Measurements from ENCODE around the gene UCK2.

Gene UCK2

DNA sequence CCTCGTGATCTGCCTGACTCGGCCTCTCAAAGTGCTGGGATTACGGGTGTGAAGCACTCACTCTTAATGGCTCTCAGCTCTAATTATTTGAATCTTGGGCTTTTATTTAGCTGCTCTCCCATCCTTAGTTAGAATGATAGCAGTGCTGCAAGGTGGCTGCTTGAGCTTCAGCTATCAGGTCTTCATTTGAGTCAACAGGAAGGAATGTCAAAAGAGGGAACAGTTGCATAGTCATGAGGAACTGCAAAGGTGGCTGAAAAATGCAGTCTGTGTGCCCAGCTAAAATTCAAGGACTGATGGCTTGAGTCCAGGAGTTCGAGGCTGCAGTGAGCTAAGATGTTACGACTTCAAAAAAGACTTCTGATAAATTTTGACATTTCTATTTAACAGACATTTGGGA, 55.6 kb downstream of the UCK2 start:
- DNase-seq: no peak

DNA sequence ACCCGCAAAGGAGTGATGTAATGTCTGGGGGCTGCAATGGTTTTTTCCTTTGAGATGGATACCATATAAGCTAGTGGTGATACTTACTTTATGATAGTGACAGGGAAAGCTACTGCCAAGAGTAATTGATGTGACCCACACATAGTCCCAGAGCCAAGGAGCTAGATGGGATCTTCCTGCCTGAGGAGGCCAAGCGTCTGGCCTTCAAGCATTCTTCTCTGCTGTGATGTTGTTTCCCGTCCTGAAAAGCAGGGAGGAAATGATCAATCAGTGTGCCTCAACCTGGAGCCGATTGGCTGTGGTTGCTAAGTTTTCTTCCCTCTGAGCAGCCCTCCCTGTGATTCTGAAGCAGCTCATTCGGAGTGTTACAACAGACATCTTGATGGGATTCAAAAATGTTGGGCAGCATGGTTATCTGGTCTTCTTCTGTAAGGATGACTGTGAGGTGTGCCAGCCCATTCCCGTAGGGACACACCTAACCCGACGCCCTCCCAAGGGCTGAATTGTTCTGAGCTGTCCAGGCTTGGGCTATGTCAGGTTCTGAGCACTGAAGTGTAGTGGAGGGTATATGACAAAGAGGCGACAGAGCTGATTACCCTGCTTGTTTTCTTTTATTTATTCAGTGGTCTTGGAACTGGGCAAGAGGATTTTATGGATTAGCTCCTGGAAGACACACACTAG, 56.7 kb downstream of the UCK2 start:
- no peak for DNase-seq

DNA sequence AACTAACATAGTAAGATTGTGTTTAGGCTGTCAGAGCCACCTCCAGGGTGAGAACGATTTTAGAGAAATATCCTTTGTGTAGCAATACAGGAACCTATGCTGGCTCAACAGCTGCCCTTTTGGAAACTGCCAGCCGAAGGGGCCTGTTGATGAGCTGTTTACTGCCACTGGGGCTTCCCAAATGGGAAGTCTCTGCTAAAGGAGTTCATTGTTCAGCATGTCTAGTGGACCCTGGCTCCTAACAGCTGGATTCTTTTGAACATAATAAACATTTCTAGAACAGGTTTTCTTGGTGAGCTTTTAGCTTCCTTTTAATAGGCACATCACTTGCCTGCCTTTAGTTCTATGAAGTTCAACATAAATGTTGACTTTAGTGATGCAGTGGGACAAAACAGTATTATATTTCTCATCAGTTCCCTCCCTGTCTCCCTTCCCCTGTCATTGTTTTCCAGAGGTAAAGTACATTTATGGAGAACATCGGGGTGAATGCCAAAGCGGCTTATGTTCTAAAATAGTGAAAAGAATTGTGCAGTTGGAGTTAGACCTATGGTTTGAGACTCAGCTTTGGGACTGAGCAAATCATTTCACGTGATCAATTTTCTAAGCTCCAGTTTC, 57.4 kb downstream of the UCK2 start:
- peak; percentile 42 for DNase-seq

DNA sequence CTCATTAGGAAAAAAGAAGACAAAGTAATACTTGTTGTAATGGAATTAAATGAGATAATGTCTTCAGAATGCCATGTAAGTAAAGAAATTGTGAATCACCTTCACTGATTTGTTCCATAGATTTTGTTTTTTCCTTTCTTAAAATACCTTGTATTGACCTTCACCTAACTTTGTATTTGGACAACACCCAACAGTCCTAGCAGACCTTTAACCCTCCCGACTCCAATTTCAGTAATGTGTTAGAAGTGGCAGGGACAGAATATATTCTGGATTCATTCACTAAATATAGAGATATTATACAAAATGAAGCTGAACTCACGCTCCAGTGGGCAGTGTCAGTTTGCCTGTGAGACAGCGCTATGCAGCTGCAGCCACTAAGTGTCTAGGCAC, 57.9 kb downstream of the UCK2 start:
- DNase-seq: no peak

DNA sequence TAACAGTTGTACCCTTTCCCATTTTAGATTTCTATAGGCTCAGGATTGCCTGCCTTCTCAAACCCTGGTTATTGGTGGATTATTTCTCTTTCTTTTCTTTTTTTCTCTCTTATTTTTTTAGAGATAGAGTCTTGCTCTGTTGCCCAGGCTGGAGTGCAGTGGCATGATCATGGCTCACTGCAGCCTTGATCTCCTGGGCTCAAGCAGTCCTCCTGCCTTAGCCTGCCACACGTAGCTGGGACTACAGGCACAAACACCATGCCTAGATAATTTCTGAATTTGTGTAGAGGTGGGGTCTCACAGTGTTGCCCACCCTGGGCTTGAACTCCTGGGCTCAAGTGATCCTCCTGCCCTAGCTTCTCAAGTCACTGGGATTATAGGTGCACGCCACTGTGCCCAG, 58.8 kb downstream of the UCK2 start:
- no peak for DNase-seq

DNA sequence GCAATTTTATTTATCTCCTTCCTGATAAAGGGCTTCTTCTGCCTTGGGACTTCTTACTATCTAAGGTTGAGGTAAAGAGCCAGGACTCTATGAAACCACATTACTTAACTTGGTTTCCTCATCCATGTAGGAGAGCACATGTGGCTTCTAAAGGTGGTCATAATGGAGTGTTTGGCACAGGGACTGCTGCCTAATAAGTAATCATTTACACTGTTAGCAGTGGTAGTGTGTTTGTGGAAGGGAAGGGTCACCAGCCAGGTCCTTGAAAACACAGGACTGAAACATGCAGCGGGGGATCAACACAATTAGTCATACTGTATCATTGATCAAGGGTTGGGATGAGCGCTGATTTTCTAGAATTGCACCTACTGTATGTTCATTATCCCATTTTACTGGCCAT, 59.6 kb downstream of the UCK2 start:
- no peak for DNase-seq

DNA sequence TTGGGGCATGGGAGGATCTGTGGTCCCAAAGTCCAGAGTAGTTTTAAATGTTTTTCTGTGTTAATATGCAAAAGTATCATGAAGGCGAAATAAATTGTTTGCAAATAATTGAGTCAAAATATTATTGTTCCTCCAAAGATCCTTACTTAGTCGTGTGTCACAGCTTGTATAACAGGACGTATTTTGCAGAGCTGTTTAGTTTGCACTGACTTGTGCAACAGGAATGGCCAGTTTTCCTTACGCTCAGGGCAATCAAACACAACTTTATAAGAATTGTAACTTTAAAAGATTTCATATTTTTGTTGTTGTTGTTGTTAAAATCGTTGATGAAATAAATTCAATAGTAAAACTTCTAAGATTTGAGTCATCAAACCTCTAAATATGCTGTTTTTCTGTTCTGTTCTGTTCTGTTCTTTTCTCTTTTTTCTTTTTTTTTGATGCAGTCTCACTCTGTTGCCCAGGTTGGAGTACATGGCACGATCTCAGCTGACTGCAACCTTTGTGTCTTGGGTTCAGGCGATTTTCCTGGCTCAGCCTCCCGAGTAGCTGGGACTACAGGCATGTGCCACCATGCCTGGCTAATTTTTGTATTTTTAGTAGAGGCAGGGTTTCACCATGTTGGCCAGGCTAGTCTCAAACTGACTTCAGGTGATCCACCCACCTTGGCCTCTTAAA, 60.6 kb downstream of the UCK2 start:
- DNase-seq: no peak

DNA sequence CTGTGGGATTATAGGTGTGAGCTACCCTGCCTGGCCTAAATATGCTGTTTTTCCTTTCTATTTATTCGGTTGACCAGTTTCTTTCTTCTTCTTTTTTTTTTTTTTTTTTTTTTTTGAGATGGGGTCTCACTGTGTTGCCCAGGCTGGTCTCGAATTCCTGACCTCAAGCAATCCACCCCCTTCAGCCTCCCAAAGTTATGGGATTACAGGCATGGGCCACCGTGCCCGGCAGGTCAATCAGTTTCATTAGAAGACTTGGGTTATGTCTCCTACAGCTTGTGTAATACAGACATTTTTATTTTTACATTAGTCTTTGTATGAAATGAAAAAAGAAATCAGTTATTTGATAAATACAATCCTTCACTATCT, 61.1 kb downstream of the UCK2 start:
- no peak for DNase-seq

DNA sequence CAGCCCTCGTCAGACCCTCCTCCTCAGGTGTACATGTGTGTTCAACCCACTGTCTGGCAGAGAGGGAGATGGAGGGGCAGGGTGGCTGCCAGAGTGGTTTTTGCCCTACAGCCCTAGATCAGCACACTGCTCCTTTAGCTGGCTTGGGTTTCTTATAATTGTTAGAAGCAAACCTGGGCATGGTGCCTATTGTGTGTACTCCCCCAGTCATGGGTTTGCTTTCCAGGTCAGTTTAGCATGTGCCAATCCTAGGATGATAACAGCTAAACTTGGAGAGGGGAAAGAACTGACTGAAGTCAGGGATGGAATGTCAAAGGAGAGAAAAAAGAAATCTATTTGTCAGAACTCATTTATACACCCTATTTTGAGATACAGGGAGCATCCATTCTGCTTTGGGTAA, 63.3 kb downstream of the UCK2 start:
- no peak for DNase-seq

DNA sequence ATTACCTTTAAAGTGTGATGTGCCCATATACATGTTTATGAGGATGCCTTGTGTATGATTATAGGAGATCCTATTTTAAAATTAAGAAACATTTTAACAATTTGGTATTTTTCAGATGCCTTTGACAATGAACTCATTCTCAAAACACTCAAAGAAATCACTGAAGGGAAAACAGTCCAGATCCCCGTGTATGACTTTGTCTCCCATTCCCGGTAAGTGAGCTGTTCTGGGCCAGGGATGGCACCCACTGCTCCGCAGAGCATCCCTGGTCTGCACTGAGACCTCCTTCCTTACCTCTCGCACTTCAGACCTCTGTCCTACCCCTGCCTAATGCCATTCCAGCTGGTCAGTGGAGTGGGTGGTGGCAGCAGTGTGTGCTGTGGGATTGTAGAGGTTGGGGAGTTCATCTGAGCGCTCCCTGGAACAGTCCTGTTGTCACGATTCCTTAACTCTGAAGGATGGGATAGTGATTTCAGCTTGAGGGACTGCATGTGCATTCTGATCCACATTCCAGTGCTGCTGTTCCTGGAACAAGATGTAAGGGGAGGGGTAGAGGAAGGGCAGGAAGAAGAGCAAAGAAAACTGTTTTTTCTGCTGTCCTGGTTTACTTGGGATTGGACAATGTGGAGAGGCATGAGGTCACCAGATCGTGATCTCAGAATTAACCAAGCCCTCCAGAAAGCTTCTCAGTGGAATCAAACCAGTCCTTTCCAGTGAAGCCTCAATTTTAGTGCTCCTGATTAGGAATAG, 63.9 kb downstream of the UCK2 start:
- no peak for DNase-seq

DNA sequence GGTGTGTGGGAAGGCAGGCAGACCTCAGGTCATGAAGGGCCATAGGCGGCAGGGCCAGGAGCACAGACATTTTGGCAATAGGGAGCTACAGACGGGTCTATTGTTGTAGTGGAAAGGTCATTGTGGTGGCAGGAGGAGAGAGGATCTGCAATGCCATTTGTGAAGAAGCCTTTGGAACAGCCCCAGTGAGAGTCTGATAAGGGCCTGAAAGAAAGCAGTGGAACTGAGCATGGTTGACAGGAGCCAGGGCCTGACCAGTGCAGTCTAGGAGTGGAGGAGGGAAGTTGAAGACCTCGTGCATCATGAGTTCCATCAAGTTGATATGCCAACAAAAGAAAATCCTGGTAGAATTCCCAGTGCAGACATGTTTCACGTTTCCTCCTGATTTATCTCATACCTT, 65.5 kb downstream of the UCK2 start:
- DNase-seq: no peak

DNA sequence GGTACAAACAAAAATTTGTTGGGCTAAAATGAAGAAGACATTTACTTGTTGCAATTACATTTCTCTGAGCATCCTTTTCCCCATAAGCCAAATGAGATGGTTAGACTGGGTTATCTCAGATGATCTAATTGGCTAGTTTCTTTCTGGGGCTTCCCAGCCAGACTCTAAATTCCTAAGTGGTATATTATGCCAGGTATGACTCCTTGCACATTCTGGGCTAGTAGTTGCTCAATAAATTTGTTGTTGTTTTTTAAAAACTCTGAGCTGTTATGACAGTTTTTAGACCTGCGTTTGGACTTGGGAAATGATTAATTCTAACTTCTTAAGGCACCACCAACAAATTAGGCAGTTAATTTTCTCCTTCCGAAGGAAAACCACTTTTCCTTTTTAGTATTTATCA, 66.1 kb downstream of the UCK2 start:
- no peak for DNase-seq

DNA sequence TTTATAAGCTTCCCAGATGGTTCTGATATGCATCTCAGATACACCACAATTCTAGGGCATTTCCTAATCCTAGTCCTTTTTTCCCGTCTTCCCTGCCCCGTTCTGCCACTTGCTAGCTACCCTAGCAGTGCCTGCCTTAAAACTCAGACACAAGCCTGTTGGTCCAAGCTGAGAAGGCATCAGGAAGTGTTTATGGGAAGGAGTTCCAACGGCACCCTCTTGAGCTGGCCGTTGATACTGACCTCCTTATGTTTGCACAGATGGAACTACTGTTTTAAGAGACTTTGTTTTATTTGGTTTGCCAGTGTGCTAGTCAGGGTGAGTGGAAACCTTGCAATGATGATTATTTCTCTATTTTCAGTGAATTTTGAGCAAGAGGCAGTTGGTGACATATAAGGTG, 67.2 kb downstream of the UCK2 start:
- DNase-seq: no peak

DNA sequence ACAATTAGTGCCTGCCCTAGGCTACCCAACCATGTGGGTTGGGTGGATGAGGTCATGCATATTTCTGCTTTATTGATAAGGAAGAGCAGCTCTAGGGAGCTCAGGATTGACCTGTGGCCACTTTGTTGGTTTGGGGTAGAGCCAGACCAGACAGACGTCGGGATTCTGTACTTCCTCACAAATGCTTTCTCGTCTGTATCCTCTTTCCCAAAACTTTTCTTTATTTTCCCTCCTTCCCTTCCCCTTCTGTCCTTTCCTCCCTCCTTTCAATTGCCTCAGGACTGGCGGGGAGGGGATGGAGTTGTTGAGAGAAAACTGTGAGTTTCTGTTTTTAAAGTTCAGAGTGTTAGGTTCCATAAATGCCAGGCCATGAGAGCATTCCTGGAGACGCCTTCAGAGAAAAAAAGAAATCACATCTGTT, 68.0 kb downstream of the UCK2 start:
- DNase-seq: no peak

DNA sequence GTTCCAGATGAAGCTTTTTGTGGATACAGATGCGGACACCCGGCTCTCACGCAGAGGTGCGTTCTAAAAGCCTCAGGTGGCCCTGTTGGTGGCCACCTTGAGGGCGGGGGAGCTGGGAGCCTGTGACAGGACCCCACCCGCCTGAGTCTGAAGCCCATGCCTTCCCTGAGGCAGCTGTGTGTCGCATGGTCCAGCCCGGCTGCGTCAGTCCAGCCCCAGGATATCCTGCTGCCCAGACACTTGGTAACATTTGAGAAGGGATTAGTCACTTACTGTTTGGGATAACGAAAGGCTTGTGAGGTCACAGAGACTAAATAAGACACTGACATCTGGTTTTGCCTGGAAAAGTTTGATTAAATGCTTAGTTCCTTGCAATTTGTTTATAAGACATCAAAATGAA, 68.9 kb downstream of the UCK2 start:
- no peak for DNase-seq

DNA sequence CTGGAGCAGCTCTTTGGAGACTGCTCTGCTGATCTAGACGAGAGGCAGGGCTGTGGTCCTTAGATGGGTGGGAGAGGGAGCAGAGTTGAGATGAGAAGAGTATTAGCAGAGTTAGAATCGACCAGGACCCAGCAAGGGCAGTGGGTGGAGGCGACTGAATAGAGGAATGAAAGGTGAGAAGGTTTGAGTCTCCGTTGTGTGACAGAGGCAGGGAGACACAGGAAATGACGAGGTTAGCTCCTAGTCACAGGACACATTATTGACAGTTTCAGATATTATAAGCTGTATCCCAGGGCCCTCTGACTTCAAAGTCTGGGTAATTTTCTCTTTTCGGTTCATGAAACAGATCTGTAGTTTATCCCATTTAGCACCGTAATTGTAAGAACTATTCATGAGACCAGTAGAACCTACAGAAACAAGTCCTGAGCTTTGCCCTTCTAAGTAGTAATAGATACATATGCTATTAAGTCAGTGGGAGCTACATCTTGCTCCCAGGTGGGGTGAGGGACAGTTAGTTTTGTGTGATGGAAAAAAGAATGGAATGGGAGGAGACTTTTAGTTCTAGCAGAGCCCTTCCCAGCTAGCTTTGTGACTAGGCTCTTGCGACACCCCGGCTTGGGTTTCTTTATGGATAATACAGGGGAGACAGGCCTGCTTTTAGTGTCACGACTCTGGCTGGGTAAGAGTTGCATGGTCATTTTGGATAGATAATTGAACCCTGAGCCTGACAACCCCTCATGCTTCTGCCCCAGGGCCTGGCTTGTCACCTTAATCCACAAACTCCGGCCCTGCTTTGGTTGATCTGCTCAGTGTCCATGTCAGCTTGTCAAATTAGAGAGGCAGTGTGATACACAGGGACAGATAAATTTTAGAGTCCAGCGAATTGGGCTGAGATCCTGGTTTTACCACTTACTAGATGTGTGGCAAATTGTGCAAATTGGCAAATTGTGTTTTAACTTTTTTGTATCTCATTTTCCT, 70.2 kb downstream of the UCK2 start:
- no peak for DNase-seq

DNA sequence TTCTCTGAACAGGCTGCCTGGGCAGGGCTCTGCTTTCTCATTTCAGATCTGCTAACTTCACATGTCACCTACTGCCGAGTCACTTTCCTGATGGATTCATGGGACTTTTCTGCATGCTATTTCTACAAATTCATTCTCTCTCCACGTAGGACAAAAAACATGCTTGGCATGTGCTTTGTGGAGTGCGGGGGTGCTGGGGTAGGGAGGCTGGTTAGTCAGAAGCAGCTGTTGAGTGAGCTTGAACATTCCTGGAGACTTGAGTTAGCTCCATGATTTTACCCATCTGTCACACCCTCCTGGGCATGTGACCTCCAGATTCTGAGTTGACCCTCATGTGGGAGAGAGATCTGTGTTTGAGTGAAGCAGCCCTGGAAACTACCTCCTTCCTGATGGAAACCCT, 71.4 kb downstream of the UCK2 start:
- DNase-seq: no peak

DNA sequence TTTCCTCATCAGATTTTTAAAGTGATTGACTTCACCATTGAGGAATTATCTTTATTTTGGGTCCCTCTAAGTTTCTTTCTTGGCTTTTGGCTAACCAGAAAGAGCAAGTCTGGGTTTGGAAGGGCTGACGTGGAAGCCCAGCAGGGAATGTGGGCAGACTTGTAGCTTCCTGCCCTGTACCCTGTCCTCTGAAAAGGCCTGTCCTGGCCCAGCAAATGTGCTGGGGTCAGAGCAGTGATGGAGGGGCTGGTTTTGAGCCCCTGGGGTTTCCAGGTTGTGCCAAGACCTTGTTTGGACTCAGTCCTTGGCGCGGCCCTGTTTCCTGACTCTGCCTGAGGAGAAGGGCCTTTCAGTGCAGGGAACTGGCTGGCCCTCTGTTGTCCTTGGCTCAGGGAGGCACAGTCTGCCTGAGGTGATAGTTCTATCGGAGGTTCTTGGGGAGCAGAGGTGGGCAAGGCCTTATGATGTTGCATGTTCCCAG, 72.1 kb downstream of the UCK2 start:
- DNase-seq: no peak

DNA sequence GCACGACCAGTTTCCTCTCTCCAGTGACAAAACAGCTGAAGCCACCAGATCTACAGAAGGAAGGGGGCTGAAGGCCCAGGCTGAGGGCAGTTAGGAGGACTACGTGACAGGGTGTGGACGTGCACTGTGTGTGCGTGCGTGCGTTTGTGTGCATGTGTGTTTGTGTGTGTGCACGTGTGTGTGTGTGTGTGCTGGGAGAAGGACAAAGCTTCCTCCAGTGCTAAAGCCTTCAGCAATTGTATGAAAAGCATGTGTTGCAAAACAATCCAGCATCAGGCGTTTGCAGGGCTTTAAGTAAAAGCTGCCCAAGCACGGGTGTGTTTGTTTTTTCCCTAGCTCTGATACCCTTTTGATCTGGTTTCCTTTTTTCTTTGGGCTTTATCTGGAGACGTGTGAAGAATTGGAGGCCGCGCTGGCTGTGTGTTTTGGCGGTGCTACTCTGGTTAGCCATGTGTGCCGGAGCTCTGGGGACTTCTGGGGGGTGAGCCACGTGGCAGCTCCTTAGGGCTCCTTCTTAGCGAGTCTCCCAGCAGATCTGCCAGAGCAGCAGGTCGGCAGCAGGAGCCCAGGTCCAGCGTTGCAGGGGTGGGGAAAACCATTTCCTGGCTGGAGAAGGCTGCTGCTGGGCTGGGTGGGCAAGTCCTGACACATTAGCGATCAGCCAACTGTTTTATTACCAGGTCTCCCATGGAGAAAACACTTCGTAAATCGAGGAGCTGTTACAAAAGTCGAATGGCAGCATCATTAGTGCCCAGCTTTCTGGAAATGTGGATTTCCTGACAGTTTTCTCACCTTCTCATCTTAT, 73.4 kb downstream of the UCK2 start:
- no peak for DNase-seq

DNA sequence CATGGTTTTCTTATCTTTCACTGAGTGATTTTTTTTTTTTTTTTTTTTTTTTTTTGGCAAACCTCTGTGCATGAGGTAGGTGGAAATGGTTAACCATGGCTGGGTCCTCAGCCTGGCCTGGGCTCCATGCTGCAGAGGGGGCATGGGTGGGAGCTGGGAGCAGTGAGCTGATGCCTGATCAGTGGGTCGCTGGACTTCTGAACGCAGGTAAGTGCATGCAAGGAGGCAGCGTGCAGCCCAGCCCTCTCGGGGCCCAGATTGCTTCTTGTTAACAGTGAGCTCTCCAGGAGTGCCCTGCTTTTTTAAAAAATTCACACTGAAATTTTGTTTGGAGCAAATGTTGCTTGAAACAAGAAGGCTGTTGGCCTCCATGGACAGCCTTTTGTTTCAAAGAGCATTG, 75.2 kb downstream of the UCK2 start:
- DNase-seq: no peak

DNA sequence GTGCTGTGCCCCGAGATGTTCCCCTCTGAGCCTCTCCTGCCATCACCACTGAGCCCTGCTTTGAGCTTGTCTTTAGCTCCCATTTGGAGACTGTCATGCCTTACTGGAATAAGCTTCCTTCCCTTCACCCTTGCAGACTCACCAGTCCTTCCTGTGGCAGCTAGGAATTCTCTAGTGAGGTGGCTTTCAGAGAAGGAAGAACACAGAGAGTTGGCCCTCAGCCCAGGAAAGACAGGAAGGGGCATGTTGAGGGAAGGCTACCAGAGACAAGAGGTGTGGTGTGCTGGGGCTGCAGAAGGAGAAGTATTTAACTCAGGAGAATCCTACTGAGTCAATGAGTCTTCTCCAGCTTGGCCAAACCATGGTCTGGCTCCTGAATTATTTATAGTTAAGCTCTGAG, 76.3 kb downstream of the UCK2 start:
- DNase-seq: no peak

DNA sequence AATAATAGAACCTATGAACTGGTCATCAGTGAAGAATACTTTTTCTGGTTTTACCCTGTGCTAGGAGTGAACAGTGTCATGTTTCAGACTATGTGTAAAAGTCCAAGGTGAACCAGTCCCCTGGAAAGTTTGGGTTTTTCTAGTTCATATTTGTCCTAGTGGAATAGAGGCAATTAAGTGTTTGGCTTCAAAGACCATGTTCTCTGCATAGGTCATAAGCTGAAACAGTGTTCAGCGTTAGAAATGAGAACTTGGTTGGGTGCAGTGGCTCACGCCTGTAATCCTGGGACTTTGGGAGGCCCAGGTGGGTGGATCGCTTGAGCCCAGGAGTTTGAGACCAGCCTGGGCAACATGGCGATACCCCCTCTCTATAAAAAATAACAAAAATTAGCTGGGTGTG, 77.5 kb downstream of the UCK2 start:
- no peak for DNase-seq

All from NCI-H1092 treated with DMSO at 0.1 percent for 48 hours (cell line).